LNCaP clone FGC (cell line): ENCODE measurements around the gene RBM5.

Source experiments
- DNase-seq: peaks from one replicate; pipeline ENCODE4 v3.0.0-alpha.2; 2011; ENCODE audit warnings: low read depth
- H3K4me3 ChIP-seq: 2 replicates; pipeline ENCODE4 v1.5.1; 2011; ENCODE audit warnings: mild to moderate bottlenecking, low read depth, low read length, control low read depth
- CTCF ChIP-seq: IDR thresholded peaks from 2 replicates; pipeline ENCODE4 v1.5.1; 2012; ENCODE audit warnings: mild to moderate bottlenecking; ENCODE audit not compliant: control insufficient read depth, insufficient read depth; ENCODE audit errors: extremely low read depth

The RBM5 gene

GRCh38 chr3:50121072-50122032 lies 32.6 kb downstream of the RBM5 start:
- TF ChIP-seq CTCF: peak; percentile 84
- H3K4me3 ChIP-seq: no peak overlapping the region
- DNase-seq: peak; percentile 44

- no peak for TF ChIP-seq CTCF
- H3K4me3 ChIP-seq: no peak overlapping the region
- DNase-seq: no peak
Observed at GRCh38 chr3:50122071-50122470, 33.4 kb downstream of the RBM5 start.

- DNase-seq: no peak
- TF ChIP-seq CTCF: no peak
Observed at GRCh38 chr3:50122661-50123391, 34.1 kb downstream of the RBM5 start.

GRCh38 chr3:50123394-50124051 lies 34.8 kb downstream of the RBM5 start:
- DNase-seq: no peak
- TF ChIP-seq CTCF: no peak
- no peak overlapping the region for H3K4me3 ChIP-seq

More at GRCh38 chr3:50122661-50123391, 34.1 kb downstream of the RBM5 start:
- no peak overlapping the region for H3K4me3 ChIP-seq

- DNase-seq: no peak
- no peak for TF ChIP-seq CTCF
Observed at GRCh38 chr3:50124052-50124799, 35.5 kb downstream of the RBM5 start.

GRCh38 chr3:50124800-50125178 lies 36.1 kb downstream of the RBM5 start:
- no peak for TF ChIP-seq CTCF
- H3K4me3 ChIP-seq: no peak overlapping the region
- no peak for DNase-seq

More at GRCh38 chr3:50124052-50124799, 35.5 kb downstream of the RBM5 start:
- H3K4me3 ChIP-seq: no peak overlapping the region
